NCI-H1694 (cell line): ENCODE measurements around the gene GJB6.
"Not testable (repeated sequence)": the region's sequence is repeated elsewhere in the genome, so short reads cannot be mapped to it uniquely, and the experiment has no call there.

Source experiments
- DNase-seq: peaks from one replicate; lab custom pipeline; 2025; lab: John Stamatoyannopoulos, UW

Gene GJB6

DNA sequence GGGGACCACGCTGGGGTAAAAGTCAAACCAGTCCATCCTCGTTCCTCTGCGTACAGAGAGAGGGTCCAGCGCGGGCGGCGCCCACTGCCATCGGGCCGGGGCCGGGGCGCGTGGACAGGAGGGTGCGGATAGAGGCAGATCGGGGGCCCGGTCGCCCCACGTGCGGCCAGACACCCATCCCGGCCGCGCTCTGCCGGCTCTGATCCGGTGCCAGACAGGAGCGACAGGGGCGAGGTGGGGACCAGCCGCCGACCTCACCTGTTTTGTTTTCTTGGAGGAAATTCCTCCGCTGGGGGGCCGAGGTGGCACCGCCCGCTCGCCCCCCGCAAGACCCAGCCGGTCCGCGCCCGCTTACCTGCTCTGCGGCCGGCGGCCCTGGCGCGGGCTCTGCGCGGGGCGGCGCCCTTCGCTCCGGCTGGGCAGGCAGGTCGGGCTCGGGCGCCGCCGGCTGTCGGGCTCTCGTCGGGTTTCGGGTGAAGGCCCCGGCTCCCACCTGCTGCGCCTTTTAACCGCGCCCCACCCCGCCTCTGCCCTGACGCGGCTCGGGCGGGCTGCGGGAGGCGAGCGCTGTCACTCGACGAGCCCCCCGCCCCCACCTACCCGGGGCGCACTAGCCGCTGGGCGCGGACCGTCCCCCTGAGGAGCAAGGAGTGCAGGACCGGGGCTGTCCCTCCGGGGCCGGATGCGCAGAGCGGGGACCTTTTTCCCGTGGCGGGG, at the start of gene GJB6:
Gene GJB6 (minus strand): TSS at position 481 of the 717 bp plus-strand sequence. CDS start 8,839 bp downstream, outside the sequence.
- DNase-seq = no peak

DNA sequence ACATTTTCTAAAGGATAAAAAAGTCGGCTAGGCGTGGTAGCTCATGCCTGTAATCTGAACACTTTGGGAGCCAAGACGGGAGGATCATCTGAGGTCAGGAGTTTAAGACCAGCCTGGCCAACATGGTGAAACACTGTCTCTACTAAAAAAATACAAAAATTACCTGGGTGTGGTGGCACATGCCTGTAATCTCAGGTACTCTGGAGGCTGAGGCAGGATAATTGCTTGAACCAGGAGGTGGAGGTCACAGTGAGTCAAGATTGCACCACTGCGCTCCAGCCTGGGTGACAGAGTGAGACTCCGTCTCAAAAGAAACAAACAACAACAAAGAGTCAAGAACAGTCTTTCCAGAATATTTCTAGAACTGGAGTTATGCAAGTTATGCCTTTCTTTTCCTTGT, 44.8 kb upstream of the GJB6 start:
- DNase-seq = not testable (repeated sequence)

DNA sequence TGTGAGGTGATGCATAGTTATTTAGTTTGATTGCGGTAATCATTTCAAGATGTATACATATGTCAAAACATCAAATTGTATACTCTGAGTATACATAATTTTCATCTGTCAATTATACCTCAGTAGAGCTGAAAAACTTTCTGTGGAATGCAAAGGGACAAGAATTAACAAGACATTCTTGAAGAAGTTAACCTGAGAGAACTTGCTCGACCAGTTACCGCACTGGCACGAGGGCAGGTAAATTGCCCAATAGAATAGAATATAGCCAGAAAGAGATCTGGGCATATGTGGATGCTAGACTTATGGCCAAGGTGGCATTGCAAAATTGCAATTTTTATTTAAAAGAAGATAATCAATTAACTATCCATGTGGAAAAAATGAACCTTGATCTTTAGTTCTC, 42.3 kb upstream of the GJB6 start:
- no peak for DNase-seq

DNA sequence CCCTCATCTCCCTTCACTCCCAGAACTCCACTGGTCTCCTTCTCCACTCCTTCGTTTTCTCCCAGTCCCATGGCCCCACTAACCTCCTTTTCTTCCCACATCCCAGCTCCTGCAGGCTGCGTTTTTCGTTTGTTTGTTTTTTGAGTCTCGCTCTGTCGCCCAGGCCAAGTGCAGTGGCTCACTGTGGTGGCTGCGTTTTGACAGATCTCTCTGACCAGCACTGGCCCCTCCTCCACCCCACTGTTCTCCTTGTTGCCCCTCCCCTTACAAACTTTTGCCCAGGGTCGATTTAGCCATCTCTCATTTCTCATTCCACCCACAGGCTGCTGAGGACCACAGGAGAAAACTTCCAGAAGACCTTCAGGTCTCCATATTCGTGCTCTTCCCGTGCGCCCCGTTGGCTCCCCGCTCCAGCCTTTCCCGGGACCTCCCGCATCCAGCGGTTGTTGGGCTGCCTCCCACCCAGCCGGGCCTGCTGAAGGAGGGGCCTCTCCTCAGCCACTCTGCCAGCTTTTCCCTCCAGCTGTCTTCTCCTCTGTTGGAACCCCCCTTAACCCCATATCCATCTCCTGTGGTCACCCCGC, 40.6 kb upstream of the GJB6 start:
- DNase-seq = no peak

DNA sequence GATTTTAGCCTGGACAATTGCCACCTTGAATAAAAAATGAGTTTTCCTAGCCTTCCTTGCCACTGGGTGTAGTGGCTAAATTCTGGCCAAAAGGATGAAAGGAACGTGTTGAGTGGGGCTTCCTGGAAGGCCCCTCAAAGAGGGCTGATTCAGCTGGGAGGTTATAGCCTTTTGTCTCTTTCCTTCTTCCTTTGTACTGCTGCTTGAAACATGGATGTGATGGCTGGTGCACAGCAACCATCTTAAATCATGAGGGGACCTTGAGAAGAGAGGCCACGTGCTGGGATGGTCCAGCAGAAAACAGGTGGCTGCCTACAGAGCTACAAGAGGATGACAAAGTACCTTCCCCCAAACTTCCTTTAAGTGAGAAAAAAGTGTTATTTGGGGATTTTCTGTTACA, 40.0 kb upstream of the GJB6 start:
- DNase-seq = no peak

DNA sequence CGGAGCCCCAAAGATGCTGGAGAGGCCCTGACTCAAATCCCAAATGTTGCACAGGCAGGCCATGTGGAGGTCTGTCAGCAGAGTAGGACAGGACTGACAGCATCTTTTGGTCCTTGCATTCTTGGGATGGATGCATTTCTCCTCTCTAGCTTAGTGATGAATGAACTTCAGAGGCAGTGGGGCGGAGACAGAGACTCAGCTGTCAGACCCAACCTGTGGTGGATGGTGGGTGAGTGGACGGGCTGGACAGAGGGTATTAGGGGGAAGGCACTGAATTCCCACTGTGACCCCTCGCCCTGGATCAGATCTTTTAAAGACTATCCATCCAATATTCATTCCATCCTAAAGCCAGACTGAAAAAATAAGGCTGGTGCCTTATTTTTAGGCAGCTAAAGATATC, 39.3 kb upstream of the GJB6 start:
- DNase-seq = no peak

DNA sequence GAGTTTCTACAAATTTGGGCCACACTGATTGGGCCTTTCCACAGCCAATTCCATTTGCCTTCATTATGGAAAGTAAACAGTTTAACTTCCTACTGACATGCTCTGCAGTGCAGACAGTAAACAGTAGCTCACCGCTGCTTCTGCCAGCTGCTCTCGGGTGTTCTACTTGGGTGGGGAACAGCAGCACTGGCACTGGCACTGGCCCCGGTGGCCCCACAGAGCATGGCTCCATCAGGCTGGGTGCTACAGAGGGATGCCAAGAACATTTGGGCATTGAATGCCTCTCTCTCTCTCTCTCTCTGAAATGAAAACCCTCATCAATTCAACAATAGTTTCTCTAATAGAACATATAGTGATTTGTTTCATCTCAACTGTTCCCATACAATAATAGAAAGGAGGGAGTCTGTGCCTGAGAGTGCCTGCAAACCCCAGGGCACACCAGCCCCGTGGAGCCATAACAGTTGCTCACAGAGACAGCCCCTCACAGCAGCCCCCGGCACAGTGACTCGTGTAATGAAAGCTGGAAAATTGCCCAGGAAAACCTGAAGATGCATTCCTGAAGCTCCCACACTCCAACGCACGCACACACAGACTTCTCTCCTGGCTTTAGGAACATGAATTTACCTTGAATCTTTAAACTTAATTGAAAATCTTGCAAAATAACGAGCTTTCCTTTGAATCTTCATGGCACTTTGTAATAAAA, 38.2 kb upstream of the GJB6 start:
- DNase-seq = no peak

DNA sequence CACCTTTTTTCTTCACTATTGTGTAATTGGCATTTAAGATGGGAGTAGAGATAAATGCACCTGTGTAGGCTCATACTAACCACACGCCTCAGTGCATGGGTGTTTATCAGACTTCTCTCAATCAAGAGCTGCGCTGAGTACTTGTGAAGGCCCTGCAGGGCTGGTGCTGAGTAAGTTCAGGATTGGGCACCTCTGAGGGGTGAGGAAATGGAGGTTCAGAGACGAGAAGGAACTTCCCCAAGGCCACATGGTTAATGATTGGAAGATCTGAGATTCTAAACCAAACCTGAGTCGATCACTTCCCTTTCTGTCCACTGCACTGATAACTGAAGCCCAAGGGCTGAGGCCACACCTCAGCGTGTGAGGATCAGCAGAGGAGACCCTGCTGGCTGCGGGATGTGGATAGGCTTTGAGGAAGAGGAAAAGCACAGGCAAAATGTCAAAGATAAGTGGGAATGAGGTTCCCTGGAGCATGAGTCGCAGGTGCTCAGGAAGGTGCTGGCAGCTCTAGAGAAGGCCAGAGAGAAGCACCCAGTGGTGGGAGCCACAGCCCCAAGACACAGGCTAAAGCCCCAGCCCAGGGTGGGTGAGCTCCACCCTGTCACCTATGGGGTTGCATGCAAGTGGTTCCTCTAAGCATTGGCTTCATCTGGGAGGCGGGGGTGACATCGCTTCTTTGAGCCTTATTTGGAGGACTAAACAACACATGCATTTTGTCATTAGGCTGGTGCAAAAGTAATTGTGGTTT, 32.3 kb upstream of the GJB6 start:
- DNase-seq = no peak

DNA sequence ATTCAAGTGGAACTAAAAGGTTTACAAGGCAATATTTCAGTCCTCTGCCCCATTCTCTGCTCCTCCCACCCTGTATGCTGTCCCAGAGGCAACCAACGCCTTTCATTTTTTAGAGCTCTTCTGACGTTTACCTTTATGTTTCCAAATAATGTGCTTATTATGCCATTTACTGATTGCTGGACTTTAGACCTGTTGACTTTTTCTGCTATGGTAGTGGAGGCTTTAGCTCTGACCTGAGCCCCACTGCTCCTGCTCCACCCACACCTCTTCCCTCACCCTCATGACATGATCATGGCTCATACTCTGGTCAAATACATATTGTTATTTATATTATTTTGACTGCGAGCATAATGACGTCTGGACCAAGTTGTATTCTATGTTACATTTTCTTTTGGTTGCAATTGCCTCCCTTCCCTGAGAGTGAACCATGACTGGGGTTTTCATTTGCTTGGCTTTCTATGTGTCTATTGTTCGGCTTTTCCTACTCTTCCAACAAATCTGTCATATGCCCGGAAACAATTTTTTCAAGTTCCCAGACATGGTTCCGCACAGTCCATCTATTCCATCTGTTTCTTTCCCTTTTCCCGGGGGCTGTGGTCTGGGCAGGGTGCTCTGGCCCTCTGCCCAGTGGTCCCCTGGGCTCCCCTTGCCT, 31.4 kb upstream of the GJB6 start:
- no peak for DNase-seq

DNA sequence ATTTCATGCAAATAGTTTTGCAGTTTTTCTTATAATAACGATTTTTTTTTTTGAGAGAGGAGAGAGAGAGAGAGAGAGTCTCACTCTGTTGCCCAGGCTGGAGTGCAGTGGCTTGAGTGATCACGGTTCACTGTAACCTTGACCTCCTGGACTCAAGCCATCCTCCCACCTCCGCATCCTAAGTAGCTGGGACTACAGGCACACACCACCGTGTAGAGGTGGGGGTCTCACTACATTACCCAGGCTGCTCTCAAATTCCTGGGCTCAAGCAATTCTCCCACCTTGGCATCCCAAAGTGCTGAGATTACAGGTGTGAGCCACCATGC, 26.8 kb upstream of the GJB6 start:
- no peak for DNase-seq

DNA sequence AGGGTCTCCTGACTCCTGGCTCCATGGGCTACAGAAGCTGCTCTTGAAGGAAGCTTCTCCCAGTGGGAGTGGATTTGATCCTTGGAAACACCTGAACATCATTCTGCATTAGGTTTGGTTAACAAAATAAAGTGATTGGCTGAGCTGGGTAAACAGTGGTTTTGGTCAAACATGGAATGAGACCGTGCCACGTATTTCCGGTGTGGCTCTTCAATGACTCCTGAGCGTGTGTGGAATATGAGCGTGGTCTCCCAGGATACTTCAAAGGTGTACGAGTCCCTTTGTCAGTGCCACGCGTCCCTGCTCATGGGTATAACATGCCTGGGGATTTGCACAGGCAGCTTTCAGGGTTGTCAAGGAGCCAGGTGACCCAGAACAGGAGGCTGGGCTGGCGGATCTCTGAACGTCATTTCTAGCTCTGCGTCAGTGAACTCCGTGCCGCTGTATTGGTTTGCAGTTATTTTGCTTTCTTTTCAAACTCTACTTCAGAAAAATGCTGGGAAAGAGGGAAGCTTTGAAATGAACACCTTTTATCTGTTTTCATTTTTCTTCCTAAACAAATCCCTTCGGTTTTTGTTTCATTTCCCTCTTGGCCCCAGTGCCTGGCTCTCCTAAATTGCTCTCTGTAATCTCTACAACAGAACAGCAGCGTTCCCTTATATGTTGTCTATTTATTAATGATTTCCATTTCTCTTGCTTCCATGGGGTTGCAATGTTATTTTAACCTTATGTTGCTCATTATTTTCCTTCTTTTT, 26.3 kb upstream of the GJB6 start:
- no peak for DNase-seq

DNA sequence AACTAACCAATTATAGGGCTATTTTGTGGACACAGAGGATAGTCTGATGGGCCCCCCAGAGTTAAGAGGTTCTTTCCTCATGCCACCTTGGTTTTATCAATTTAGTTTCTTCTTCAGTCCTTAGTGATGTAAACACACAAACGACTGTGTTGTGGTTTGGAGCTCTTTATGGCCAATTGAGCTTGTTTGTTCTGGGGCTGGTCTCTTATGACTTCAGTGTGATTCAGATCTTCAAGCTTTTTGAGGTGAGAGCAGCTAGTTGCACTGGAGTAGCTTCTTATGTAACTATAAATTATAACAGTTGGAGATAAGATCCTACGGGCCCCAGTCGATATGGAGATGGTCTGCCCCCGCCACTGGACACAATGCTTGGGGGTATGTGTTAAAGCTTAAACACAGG, 22.0 kb upstream of the GJB6 start:
- DNase-seq = no peak

DNA sequence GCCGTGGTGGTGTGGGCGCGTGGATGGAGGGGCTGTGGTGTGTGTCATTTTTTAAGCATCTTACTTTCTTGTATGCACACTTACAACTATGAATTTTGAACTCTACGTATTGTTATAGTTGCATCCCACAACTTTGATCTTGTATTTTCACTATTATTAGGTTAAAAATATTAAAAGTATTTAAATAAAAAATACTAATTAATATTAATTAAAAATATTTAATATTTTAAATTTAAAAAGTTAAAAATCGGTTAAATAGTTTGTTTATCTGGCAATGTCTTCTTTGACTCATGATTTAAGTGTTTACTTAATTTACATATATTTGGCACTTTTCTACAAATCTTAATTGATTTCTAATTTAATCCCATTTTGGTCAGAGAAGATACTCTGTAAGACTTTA, 17.8 kb upstream of the GJB6 start:
- no peak for DNase-seq

DNA sequence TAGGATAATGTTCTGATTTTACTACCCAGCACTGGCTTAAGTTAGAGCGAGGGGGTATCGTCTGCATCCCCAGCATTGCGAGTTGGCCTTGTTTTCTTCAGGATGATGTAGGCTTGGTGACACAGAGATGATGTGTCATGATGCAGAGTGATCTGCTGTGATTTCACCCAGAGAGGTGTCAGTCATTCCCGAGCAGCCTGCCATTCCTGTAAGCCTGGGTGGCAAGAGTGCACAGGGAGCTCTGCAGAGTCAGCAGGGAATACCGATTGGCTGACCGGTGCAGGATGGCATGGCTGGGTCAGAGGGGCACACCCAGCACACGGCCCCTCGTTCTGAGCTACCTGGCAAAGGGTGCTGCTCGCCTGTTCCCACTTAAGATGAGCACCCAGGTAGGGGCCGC, 15.8 kb upstream of the GJB6 start:
- DNase-seq = no peak

DNA sequence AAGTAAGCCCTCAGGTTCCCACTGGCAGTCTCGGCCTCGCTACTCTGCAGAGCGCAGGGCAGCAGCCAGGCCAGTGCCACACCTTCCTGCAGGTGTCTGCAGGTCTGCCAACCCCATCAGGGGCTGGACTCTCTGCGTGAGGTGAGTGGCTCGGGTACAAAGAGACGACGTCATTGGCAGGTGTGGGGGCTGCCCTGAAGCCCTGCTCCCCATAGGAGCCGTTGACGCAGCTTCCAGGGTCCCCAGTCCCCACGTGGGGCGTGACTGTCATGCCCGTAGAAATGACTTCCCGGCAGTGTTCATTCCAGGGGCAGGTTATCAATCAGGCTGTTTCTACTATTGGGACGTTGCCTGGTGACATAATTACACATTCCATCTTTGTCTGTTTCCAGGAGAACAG, 15.3 kb upstream of the GJB6 start:
- no peak for DNase-seq

DNA sequence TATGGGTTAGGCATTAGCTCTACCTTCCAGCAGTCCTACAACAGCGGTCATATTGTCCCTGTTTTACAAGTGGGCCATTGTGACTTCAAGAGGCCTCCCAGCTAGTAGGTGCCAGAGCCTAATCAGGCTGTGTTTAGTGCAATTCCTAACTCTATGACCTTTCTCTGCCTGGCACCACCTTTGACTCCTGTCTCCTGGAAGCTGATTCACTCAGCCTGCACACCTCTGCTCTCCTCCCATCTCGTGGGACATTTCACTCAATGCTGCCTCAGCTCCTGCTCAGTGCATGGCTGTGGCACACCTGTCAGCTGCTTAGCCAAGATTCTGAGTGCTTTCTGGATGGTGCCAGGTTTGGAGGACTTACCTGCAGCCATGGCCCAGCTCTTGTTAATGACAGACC, 9.5 kb upstream of the GJB6 start:
- no peak for DNase-seq

DNA sequence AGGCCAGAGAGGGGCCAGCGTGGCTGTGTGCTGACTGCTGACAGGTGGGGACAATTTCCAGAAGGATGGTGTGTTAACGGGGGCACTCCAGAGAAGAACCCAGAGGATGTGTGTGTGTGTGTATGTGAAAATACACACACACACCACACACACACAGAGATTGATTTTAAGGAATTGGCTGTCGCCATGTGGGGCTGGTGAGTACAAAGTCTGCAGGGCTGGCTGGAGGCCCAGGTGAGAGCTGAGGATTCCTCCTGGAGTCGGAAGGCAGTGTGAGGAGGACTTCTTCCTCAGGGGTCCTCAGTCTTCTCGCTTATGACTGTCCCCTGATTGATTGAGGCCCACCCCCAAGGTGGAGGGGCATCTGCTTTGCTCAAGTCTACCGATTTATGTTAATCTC, 7.6 kb upstream of the GJB6 start:
- no peak for DNase-seq

DNA sequence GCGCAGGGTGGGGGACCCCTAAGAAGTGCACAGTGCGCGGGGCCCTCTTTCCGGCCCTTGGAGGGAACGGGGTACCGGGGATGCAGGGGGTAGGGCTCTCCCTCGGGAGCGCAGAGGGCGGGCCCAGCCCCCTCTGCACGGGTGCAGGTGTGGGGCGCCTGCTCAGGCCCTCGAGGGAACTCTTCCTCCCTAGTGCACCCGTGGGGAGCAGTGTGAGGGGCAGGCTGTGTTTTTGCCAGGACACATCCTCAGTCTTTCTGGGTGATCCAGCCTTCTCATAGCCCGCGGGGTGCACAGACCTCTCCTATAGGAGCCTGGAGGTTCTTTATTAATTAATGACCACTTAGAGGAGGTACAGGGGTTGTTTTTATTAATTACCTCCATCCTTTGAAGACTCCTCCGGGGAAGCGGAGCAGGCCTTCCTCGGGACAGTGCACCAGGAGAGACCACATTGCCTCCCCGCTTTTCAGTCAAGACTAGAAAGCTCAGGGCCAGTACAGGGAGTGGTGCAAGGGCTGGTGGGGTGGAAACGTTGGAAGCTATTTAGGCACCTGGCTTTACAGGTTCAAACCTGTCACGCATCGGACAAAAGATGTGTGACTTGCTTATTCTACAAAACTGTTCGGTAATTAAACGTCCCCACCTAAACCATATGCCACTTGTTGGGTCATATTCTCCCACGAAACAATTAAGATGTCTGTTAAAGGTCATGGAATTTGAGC, 598 bp upstream of the GJB6 start:
- DNase-seq = no peak

DNA sequence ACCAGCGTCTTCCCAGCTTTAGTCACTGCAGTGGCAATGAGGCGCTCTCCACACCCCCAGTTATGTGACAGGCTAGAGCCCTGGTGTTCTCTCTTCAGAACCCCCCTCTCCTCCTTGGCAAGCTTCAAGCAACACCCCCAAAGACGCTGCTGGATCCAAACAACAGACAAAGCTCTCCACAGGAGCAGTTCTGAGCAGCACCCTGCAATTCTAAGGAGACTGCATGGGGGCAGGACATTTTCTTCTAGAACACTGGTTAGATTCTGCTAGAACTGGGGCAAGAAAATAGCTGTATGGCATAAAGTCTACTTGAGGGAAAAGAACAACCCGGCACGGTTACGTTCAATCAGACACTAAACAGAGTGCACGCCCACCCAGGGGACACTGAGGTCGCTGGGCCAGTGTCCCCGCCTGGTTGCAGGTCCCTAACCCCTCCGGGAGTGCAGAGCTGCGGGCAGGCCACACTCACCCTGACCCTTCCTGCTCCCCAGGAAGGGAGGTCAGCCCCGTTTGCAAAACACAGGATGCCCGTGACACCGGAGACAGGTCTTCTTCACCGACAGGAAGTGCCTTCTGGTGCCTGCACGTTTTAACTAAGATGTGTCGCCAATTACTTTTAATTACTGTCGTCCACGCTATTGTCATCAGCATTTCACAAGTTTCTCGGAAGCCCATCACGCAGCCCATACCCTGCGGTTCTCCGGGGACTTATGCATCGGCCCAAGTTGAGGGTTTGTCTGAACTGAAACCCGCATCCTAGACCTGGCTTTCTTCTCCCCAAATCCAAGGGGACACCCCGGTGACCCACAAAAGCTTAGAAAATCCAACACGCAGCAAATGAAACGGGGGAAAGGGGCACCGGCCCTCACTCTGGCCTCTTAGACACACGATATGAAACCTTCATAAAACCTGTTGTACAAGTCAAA, 943 bp downstream of the GJB6 start:
- no peak for DNase-seq

DNA sequence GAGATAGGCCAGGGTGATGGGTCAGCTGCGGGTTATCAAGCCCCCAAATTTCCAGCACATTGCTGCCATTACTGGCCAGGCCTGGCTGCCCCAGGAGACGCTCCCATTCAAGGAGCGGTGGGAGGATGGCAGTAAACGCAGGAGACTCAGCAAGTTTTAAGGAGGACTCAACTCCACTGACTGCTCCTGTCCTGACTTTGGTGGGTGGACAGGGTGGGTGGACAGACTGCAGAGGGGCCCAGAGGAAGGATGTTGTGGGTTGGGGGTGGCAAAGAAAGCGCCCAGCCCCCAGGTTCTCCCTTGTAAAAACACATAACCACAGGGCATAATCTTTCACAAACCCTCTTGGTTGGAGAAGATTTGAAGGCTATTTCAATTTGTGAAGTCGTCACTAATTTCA, 4.4 kb downstream of the GJB6 start:
- no peak for DNase-seq
